HEK293 (cell line): ENCODE data around the gene PIP5KL1.

Experiments
- GFI1B ChIP-seq: fragments of 450-650 bp; formaldehyde crosslinking; IDR thresholded peaks from 2 replicates; pipeline ENCODE4 v1.5.1; 2016; ENCODE audit warnings: missing biosample characterization, missing genetic modification characterization
- YY1 ChIP-seq: fragments of 450-650 bp; formaldehyde crosslinking; IDR thresholded peaks from 2 replicates; pipeline ENCODE4 v1.5.1; 2018; ENCODE audit warnings: missing biosample characterization, missing genetic modification characterization
- ZBTB17 ChIP-seq: fragments of 450-650 bp; formaldehyde crosslinking; IDR thresholded peaks from 2 replicates; pipeline ENCODE4 v1.5.1; 2016; ENCODE audit warnings: missing biosample characterization, missing genetic modification characterization
- ZNF394 ChIP-seq: fragments of 450-650 bp; formaldehyde crosslinking; IDR thresholded peaks from 2 replicates; pipeline ENCODE4 v1.5.1; 2016; ENCODE audit warnings: missing biosample characterization, missing genetic modification characterization, mild to moderate bottlenecking, moderate library complexity, borderline replicate concordance
- ZNF473 ChIP-seq: fragments of 450-650 bp; formaldehyde crosslinking; IDR thresholded peaks from 2 replicates; pipeline ENCODE4 v1.5.1; 2017; ENCODE audit warnings: missing biosample characterization, missing genetic modification characterization
- ZNF514 ChIP-seq: fragments of 450-650 bp; formaldehyde crosslinking; IDR thresholded peaks from 2 replicates; pipeline ENCODE4 v1.5.1; 2016; ENCODE audit warnings: missing biosample characterization, missing genetic modification characterization
- ZSCAN16 ChIP-seq: fragments of 450-650 bp; formaldehyde crosslinking; IDR thresholded peaks from 2 replicates; pipeline ENCODE4 v1.5.1; 2016; ENCODE audit warnings: missing biosample characterization, missing genetic modification characterization
- TF ChIP-seq, protein P1 (sequence below): fragments of 450-650 bp; formaldehyde crosslinking; IDR thresholded peaks from 2 replicates; pipeline ENCODE4 v1.5.1; 2016; ENCODE audit warnings: missing biosample characterization, missing genetic modification characterization

DNA sequence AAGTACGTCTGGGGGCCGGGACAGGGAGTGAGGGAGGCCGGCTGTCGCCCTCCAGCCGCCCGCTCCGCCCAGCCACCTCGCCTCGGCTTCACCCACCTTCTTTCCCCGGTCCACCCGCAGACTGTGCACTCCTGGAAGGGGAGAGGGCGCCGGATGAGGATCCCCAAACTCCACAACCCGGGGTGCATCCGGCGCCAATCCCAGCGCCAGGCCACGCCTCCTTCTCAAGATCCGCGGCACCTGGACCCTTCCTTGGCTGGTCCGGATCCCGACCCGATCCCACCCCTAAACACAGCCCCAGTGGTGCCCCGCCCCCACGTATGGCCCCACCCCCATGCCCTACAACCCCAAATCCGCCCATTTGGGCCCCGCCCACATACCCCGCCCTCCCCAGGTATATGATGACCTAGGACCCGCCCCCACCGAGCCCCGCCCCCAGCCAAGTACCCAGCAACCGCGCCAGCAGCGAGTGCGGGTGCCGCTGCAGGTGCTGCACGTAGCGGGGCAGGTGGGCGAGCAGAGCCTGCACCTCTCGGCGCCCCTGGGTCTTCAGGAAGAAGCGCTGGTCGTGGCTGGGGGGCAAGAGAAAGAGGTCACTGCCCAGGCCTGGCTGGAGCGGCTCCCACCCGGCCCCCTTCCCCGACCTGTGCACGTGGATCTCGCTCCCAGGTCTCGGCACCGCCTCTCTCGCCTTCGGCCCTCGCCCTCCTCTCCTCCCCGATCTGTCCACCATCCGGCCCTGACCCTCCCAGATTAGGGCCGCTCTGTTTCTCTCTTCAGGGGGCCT, 3.2 kb downstream of the PIP5KL1 start:
- no peak for TF ChIP-seq YY1 (tag by site-specific recombination)
- no peak for TF ChIP-seq ZBTB17
- TF ChIP-seq ZSCAN16, result no peak
- TF ChIP-seq, protein P1, sequence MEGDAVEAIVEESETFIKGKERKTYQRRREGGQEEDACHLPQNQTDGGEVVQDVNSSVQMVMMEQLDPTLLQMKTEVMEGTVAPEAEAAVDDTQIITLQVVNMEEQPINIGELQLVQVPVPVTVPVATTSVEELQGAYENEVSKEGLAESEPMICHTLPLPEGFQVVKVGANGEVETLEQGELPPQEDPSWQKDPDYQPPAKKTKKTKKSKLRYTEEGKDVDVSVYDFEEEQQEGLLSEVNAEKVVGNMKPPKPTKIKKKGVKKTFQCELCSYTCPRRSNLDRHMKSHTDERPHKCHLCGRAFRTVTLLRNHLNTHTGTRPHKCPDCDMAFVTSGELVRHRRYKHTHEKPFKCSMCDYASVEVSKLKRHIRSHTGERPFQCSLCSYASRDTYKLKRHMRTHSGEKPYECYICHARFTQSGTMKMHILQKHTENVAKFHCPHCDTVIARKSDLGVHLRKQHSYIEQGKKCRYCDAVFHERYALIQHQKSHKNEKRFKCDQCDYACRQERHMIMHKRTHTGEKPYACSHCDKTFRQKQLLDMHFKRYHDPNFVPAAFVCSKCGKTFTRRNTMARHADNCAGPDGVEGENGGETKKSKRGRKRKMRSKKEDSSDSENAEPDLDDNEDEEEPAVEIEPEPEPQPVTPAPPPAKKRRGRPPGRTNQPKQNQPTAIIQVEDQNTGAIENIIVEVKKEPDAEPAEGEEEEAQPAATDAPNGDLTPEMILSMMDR (tag by site-specific recombination), result no peak
- no peak for TF ChIP-seq GFI1B (tag by site-specific recombination)
- no peak for TF ChIP-seq ZNF394 (tag by site-specific recombination)
- TF ChIP-seq ZNF514, result no peak
- TF ChIP-seq ZNF473 (tag by site-specific recombination), result no peak
